A549 treated with RU486 at 1 μM for 4 hours (cell line): ENCODE measurements around the gene SMIM41. TPM values are rescaled to one million over a fixed set of nuclear protein-coding genes. Genes with fewer than 3 reads are reported as not detected.

Source experiments
- total RNA-seq: library from RNA; stranded (reverse); fragments of 200-300 nt; extraction: Qiagen RNA extraction; gene quantifications from 5 replicates; pipeline ENCODE4 v1.2.3, GENCODE V29; 2022; ENCODE audit warnings: low read depth

SMIM41 gene
- total RNA-seq = not detected in 5 replicates

GRCh38 chr12:52079576-52080402, at the start of gene SMIM41:
TSS of gene SMIM41 (plus strand) at chr12:52079704. CDS start at chr12:52079780, 76 bp downstream.

GRCh38 chr12:52050758-52051541, 28.6 kb upstream of the SMIM41 start, which contains the start of gene NR4A1:
TSS of gene NR4A1 (plus strand) at chr12:52051442. CDS start at chr12:52054329, 2,887 bp downstream.

GRCh38 chr12:52069327-52070184, 9.9 kb upstream of the SMIM41 start, which contains the start of gene ATG101:
TSS of gene ATG101 (plus strand) at chr12:52069978. CDS start at chr12:52073651, 3,673 bp downstream.

Other genes with a start within 250 kb of the SMIM41 start
- gene FIGNL2, start 231.0 kb upstream of the SMIM41 start, total RNA-seq = 0.22 to 0.41 TPM (median 0.30 TPM) in 5 replicates
- 0.14 to 0.24 TPM in 2 of 5 replicates, not detected in the others for gene ANKRD33, start 191.6 kb upstream of the SMIM41 start, total RNA-seq
- gene ACVRL1, start 172.2 kb upstream of the SMIM41 start, total RNA-seq = 0.06 to 0.15 TPM (median 0.12 TPM) in 3 of 5 replicates, not detected in the others
- 14.1 to 17.9 TPM (median 16.7 TPM) in 5 replicates for gene ACVR1B, start 128.0 kb upstream of the SMIM41 start, total RNA-seq
- 0.17 to 1.3 TPM (median 0.61 TPM) in 5 replicates for gene TAMALIN, start 72.8 kb upstream of the SMIM41 start, total RNA-seq
- gene NR4A1, start 28.3 kb upstream of the SMIM41 start, total RNA-seq = 28.1 to 48.1 TPM (median 36.7 TPM) in 5 replicates
- 74.0 to 98.4 TPM (median 94.9 TPM) in 5 replicates for gene ATG101, start 9.7 kb upstream of the SMIM41 start, total RNA-seq
- gene KRT80, start 112.3 kb downstream of the SMIM41 start, total RNA-seq = 46.7 to 71.8 TPM (median 60.6 TPM) in 5 replicates
- gene KRT7, start 153.5 kb downstream of the SMIM41 start, total RNA-seq = 3,887 to 4,969 TPM (median 4,700 TPM) in 5 replicates
- gene KRT86, start 194.9 kb downstream of the SMIM41 start, total RNA-seq = 20.5 to 62.5 TPM (median 45.1 TPM) in 5 replicates
- gene KRT81, start 211.8 kb downstream of the SMIM41 start, total RNA-seq = 2,796 to 3,933 TPM (median 3,447 TPM) in 5 replicates
- gene KRT83, start 241.7 kb downstream of the SMIM41 start, total RNA-seq = 2.5 to 6.9 TPM (median 5.9 TPM) in 5 replicates